Activated CD4-positive, alpha-beta memory T cell treated with anti-CD3 and anti-CD28 coated beads, Interleukin-2, amount 10 ng/mL, durations not matched to agents 7 days and 5 days (primary cell): ENCODE measurements around the gene G6PC3. TPM values are rescaled to one million over a fixed set of nuclear protein-coding genes. Genes with fewer than 3 reads are reported as not detected.
"Not testable (repeated sequence)": the region's sequence is repeated elsewhere in the genome, so short reads cannot be mapped to it uniquely, and the experiment has no call there.

ENCODE experiments used
- CTCF ChIA-PET: fragments of 350-600 bp; sonication (Branson Sonifier 250); formaldehyde crosslinking; loops from one replicate; lab custom pipeline; 2021; ENCODE audit warnings: antibody characterized with exemption, inconsistent platforms; lab: Charles Lee
- POLR2A ChIA-PET: fragments of 350-600 bp; sonication (Branson Sonifier 250); formaldehyde crosslinking; loops from one replicate; lab custom pipeline; 2021; ENCODE audit warnings: antibody characterized with exemption; lab: Charles Lee
- DNase-seq: peaks from one replicate; pipeline ENCODE4 v3.0.0-alpha.2; 2020
- H3K27ac Mint-ChIP-seq: one replicate; pipeline ENCODE4 v1.8.0; 2021; ENCODE audit warnings: mild to moderate bottlenecking, mixed read lengths
- H3K27me3 Mint-ChIP-seq: one replicate; pipeline ENCODE4 v1.8.0; 2021; ENCODE audit warnings: mixed read lengths
- H3K36me3 Mint-ChIP-seq: one replicate; pipeline ENCODE4 v1.8.0; 2021; ENCODE audit warnings: low read depth, mixed read lengths
- H3K4me1 Mint-ChIP-seq: one replicate; pipeline ENCODE4 v1.8.0; 2021; ENCODE audit warnings: mixed read lengths
- H3K4me3 Mint-ChIP-seq: one replicate; pipeline ENCODE4 v1.8.0; 2021; ENCODE audit warnings: mild to moderate bottlenecking, mixed read lengths
- H3K9me3 Mint-ChIP-seq: one replicate; pipeline ENCODE4 v1.8.0; 2021; ENCODE audit warnings: mixed read lengths
- total RNA-seq, 2 experiments: library from RNA; stranded (reverse); gene quantifications; one replicate each; pipeline ENCODE4 v1.2.3, GENCODE V29; 2021

G6PC3 gene
- total RNA-seq, 2 experiments from 2014 or later: 19.3 to 19.9 TPM

DNA sequence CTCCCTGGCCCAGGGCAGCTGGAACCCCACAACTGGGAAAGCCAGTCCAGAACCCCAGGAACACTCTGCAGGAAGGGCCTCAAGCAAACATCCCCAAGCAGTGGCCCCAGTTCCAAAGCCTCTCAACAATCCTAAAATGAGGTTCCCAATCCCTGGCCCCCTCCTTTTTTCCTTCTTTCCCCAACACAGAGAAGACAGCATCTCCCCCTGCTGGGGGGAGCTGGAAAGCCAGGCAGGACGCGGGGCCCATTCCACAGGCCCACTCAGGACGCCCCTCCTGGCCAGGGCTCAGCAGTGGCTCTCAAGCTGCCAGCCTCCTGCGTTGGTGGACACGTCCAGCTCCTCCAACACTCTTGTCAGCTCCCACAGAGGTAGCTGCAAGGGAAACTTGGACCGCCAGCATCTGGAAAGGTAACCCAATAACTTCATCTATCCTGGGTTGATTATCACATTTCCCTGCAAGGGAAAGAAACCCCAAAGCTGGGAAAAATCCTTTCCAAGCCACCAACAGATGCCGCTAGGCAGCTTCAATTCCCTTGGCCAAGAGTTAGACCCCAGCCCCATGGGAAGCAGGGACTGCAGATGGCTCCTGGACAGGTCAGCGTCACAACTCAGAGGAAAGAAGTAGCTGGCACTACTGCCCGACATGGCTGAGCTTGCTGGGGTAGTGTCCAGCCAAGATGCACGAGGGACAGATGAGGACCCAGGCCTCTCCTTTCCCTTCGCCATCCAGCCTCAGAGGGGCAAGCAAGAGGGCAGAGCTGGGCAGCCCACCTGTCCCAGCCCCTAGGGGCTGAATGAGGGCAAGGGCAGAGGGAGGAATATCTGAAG, 45.3 kb downstream of the G6PC3 start:
- CTCF ChIA-PET: interaction anchor here (0.5 to 2.1 kb wide), 12 partner anchors 9 to 172 kb away, joined by 3 to 12 read pairs (median 3); partner anchors contain the start of gene HROB
- Mint-ChIP-seq H3K27ac (no peak overlapping the region), H3K4me3 (no peak overlapping the region), H3K4me1 (peaks cover 7% of the 10 kb centered on the region), H3K27me3 (no peaks in the 10 kb centered on the region), H3K36me3 (peaks cover 3% of the 10 kb centered on the region), H3K9me3 (no peaks in the 10 kb centered on the region)
- peak; percentile 22 for DNase-seq
- POLR2A ChIA-PET: interaction anchor here (1.5 to 2.3 kb wide), 2 partner anchors 7 to 49 kb away, joined by 3 to 11 read pairs; partner anchors contain the start of gene HDAC5

DNA sequence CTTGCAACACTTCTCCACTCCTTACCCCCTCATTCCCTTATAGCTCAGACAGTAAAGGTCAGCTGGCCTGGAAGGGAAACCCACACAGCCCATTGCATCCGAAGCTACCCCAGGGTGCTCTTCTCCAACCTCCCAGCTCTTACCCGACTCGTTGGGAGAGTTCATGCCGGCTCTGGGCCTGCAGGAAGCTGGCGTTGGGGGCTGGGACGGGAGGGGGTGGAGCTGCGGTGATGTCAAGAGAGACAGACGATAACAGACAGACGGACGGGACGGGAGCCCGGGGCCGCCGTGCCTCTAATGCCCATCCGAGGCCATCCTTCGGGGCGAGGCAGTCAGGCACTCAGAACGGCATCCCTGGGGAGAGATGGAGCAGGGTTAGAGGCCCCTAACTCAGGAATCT, 46.8 kb downstream of the G6PC3 start:
- Mint-ChIP-seq H3K27me3 (no peaks in the 10 kb centered on the region), H3K36me3 (peaks cover 3% of the 10 kb centered on the region), H3K4me3 (no peak overlapping the region), H3K9me3 (no peaks in the 10 kb centered on the region), H3K4me1 (peaks cover 13% of the 10 kb centered on the region), H3K27ac (no peak overlapping the region)
- CTCF ChIA-PET: interaction anchor here (0.6 to 2.1 kb wide), 4 partner anchors 15 to 1026 kb away, joined by 3 to 12 read pairs (median 3); partner anchors contain the start of gene HROB
- POLR2A ChIA-PET: no interaction called here
- no peak for DNase-seq

DNA sequence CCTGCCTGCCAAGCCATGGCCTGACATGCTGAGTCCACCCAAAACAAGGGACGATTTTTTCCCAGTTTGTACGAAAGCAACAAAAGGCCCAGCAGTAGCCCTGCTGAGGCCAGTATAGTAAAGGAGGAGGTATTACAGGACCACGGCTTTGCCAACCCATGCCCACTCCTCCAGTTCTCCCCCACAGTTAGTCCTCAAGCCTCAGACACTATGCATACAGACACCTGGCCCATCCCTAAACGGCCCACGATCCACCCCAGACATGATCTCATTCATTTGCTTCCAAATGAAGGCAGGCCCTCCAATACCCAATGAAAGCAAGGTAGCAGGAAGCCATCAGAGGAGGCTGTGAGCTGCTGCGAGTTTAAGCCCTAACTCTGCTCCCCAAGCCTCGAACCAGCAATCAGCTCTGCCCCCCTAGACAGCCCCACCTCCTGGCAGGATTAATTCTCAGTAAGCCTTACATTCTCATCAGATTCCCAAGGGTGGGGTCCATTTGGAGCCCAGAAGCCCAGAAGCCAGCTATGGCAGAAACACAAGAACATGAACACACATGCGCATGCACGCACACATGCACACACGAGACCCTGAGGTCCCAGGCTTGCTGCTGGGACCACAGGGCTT, 48.0 kb downstream of the G6PC3 start:
- Mint-ChIP-seq H3K4me1 (peaks cover 17% of the 10 kb centered on the region), H3K27ac (no peak overlapping the region), H3K9me3 (no peaks in the 10 kb centered on the region), H3K36me3 (peaks cover 1% of the 10 kb centered on the region), H3K27me3 (no peaks in the 10 kb centered on the region), H3K4me3 (no peak overlapping the region)
- DNase-seq: no peak
- POLR2A ChIA-PET: no interaction called here
- CTCF ChIA-PET: no interaction called here

DNA sequence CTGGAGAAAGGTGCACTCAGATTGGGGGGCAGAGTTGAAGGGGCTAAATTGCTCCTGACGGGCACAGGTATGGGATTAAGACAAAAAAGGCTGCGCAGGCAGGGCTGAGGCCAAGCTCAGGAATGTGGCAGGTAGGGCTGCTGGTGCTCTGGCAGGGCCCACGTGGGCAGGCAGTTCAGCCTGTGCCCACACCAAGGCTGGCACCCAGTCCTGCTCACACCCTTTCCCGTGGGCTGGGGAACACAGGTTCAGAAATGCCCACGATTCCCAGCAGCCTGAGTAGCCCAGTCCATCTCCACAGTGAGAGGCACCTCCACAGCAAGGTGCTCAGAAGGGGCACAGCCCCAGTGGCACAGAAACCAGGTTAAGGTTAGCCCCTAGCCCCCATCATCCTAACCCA, 48.5 kb downstream of the G6PC3 start:
- Mint-ChIP-seq H3K9me3 (no peaks in the 10 kb centered on the region), H3K27me3 (no peaks in the 10 kb centered on the region), H3K27ac (no peak overlapping the region), H3K36me3 (no peaks in the 10 kb centered on the region), H3K4me1 (peaks cover 19% of the 10 kb centered on the region), H3K4me3 (no peak overlapping the region)
- POLR2A ChIA-PET: no interaction called here
- no peak for DNase-seq
- CTCF ChIA-PET: no interaction called here

DNA sequence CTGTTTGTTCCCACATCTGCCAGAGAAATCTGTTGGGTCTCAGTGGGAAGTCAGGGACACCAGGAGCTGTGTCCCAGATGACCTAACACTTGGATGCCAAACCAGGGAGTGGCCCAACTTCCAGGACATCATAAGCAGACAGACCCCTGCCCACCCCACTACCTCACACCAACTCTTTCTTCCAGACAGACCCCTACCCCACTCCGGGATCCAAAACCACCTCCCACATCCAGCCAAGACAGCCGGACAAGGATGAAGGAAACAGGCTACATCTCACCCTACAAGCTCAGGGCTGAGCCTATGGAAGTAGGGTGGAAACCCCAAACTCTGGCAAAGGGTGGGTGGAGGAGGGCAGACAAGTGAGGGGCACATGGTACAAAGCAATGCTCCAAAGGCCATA, 49.3 kb downstream of the G6PC3 start:
- H3K4me3 Mint-ChIP-seq: no peak overlapping the region
- peaks cover 22% of the 10 kb centered on the region for H3K4me1 Mint-ChIP-seq
- H3K27ac Mint-ChIP-seq: no peak overlapping the region
- H3K27me3 Mint-ChIP-seq: no peaks in the 10 kb centered on the region
- ChIA-PET CTCF (interaction anchor here (0.7 kb wide), 1 partner anchor 243 kb away, joined by 3 read pairs; no protein-coding TSS in a partner anchor), POLR2A (no interaction called here)
- DNase-seq: no peak
- no peaks in the 10 kb centered on the region for H3K36me3 Mint-ChIP-seq
- H3K9me3 Mint-ChIP-seq: no peaks in the 10 kb centered on the region

DNA sequence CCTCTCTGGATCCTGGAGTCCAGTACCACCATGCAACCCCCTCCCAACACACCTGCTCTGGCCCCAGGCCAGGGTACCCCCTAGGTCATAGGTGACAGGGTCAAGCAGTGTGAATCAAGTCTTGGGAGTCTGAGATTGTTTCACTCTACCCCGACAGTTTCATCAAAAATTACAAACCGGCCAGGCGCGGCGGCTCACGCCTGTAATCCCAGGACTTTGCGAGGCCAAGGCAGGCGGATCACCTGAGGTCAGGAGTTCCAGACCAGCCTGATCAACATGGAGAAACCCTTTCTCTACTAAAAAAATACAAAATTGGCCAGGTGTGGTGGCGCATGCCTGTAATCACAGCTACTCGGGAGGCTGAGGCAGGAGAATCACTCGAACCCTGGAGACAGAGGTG, 49.7 kb downstream of the G6PC3 start:
- DNase-seq, H3K27ac Mint-ChIP-seq, H3K36me3 Mint-ChIP-seq, POLR2A ChIA-PET, H3K4me3 Mint-ChIP-seq, H3K27me3 Mint-ChIP-seq, H3K9me3 Mint-ChIP-seq: not testable (repeated sequence)
- peaks cover 22% of the 10 kb centered on the region for H3K4me1 Mint-ChIP-seq
- CTCF ChIA-PET: interaction anchor here (0.7 kb wide), 1 partner anchor 243 kb away, joined by 3 read pairs; no protein-coding TSS in a partner anchor

DNA sequence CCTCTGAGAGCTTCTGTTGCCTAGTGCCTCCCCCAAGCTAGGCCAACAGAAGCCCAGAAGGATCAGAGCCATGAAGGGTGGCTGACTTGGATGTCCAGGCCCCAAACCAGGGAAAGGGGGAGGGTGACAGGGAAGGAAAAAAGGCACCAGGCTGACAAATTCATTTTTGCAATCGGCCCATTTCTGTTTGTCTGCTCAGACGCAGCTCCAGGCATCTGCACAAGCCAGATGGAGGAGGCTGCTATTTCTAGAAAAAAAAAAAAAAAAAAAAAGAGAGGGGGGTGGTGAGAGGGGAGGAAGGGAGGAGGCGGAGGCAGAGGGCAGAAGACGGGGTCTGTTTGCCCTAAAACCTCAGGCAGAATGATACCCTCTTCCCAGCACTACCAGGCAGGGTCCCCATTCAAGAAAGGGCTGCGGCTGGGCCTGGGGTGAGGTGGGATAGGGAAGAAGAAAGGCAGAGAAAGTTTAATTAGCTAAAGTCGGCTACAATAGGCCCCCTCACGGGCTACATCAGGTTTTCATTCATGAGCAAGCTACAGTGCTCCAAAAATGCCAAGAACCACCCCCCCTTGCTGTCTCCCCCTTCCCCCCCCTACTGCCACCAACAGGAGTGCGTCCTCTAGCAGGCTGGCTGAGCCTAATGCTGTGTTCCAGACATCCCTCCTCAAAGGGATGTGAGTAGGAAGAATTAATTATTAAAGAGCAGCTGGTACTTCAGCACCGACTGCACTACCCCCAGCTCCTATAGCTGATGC, 50.5 kb downstream of the G6PC3 start:
- H3K4me3 Mint-ChIP-seq: no peak overlapping the region
- no peak overlapping the region for H3K27ac Mint-ChIP-seq
- ChIA-PET CTCF (interaction anchor here (0.7 kb wide), 1 partner anchor 436 kb away, joined by 5 read pairs; the partner anchor contains the start of gene FZD2), POLR2A (no interaction called here)
- H3K36me3 Mint-ChIP-seq: no peaks in the 10 kb centered on the region
- H3K4me1 Mint-ChIP-seq: peaks cover 22% of the 10 kb centered on the region
- no peaks in the 10 kb centered on the region for H3K9me3 Mint-ChIP-seq
- DNase-seq: no peak
- H3K27me3 Mint-ChIP-seq: no peaks in the 10 kb centered on the region

DNA sequence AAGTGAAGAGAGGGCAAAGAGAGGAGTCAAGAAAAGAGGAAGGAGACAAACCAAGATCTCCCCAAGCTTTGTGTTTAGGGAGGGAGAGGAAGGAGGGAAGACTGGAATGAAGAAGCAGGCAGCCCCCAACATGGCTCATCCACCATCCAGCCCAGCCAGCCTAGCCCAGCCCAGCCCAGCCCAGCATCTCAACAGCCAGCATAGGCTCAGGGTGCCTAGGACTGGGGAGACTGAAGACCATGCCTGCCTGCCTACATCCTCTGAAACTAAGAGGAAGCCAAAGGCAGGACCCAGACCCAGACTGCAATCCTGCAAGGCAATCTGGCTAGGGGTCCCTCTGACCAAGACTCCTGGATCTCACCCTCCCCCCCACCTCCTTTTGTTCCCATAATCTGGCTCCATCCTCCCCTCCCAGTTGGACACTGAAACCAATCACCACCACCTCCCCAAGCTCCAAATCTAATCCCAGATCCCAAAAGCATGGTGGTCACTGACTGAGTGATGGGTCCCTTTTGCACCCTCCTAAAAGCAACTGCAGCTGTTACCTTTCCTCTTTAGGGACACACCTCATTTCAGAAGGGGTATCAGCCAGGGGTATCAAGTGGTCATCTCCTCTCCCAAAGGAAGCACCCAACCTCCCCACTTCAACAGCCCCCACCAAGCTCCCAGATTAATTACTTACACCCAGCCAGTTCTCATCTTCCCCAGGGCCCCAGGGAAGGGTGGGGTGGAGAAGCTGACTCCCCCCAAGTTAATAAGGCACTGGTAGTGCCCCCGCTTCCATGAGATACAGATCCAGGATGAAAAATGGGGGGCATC, 51.7 kb downstream of the G6PC3 start:
- H3K4me3 Mint-ChIP-seq: peak overlapping the region; percentile 90
- ChIA-PET CTCF (interaction anchor here (0.7 to 2.5 kb wide), 5 partner anchors 16 to 435 kb away, joined by 3 to 13 read pairs (median 8); partner anchors contain the start of gene FZD2), POLR2A (interaction anchor here (0.7 to 2.6 kb wide), 13 partner anchors 7 to 202 kb away, joined by 3 to 38 read pairs (median 8); partner anchors contain the start of genes G6PC3, SLC25A39 and TMUB2)
- H3K36me3 Mint-ChIP-seq: no peaks in the 10 kb centered on the region
- peak overlapping the region; percentile 70 for H3K27ac Mint-ChIP-seq
- H3K27me3 Mint-ChIP-seq: no peaks in the 10 kb centered on the region
- no peak for DNase-seq
- peaks cover 22% of the 10 kb centered on the region for H3K4me1 Mint-ChIP-seq
- no peaks in the 10 kb centered on the region for H3K9me3 Mint-ChIP-seq

DNA sequence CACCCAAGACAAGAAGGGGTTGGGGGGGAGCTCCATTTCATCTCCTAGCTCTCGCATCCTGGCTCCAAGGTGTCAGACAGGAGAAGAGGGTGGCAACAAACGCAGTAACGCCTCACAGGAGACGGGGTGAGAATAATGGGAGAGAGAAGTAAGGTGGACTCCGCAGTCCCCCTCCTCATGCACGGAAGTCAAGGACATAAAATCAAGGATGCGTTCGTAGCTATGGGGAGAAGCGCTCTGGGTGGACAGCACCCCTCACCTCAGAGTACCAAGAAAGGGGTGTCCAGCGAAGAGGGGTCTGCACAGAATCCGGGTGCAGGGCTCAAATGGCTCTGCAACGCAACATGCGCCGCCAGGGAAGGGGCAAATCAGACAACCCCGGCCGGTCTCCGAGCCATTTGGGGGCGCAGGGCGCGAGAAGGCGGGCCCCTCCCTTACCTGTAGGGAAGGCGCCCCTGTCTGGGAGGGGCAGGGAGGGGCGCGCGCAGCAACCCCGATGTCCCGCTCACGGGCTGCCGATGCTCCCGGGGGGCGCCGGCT, 52.4 kb downstream of the G6PC3 start:
- Mint-ChIP-seq H3K36me3 (no peaks in the 10 kb centered on the region), H3K27ac (peak overlapping the region; percentile 70), H3K27me3 (no peaks in the 10 kb centered on the region), H3K4me1 (peaks cover 22% of the 10 kb centered on the region), H3K4me3 (peak overlapping the region; percentile 90), H3K9me3 (no peaks in the 10 kb centered on the region)
- no peak for DNase-seq
- POLR2A ChIA-PET: interaction anchor here (0.7 to 2.6 kb wide), 25 partner anchors 8 to 1027 kb away, joined by 3 to 38 read pairs (median 4); partner anchors contain the start of genes G6PC3, HROB, LSM12 and SLC25A39
- CTCF ChIA-PET: interaction anchor here (0.6 to 2.5 kb wide), 19 partner anchors 10 to 1407 kb away, joined by 3 to 21 read pairs (median 5); partner anchors contain the start of genes FAM171A2, HROB and TMUB2

DNA sequence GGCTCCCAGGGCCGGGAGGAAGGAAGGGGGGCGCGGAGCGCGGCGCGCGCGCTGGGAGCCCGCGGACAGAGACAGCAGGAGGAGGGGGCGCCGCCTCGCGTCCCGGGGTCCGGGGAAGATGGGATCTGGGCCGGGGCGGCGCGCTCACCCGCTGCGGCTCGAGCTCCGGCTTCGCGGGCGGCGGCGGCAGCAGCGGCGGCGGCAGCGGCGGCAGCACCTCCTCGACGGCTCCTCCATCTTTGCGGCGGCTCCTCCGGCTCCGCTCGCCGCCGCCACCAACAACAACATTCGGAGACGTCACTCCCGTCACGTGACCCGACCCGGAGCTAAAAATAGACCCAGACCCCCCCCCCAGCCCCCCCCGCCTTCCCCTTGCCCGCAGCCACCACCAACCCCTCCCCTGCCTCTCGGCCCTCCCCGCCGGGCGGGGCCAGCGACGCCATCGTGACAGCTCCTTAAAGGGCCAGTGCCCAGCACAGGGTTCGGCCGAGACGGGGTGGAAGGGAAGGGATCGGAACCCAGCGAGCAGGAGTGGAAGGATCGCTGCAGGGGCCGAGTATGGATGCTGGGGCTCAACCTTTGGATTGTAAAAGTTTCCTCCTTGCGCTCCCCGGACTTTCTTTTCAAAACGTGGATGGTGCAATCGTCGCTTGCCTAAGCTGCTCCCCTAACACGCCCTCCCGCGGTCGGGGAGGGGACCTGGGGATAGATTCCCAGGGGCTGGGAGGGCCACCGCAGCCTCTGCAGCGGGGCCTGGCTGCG, 53.0 kb downstream of the G6PC3 start, which contains the start of gene HDAC5:
Gene HDAC5 (minus strand): TSS at position 286 of the 762 bp plus-strand sequence. CDS start 6,126 bp downstream, outside the sequence.
- Mint-ChIP-seq H3K4me3 (peak within 1 kb of the TSS; percentile 90), H3K36me3 (no peaks in the 10 kb centered on the region), H3K4me1 (peaks cover 22% of the 10 kb centered on the region), H3K27ac (peak within 1 kb of the TSS; percentile 83), H3K9me3 (no peaks in the 10 kb centered on the region), H3K27me3 (peaks cover 2% of the 10 kb centered on the region)
- CTCF ChIA-PET: interaction anchor here (0.6 to 2.5 kb wide), 25 partner anchors 9 to 1408 kb away, joined by 3 to 21 read pairs (median 4); partner anchors contain the start of genes C1QL1, FAM171A2, HROB and TMUB2
- POLR2A ChIA-PET: interaction anchor here (0.6 to 2.6 kb wide), 27 partner anchors 9 to 1026 kb away, joined by 3 to 38 read pairs (median 4); partner anchors contain the start of genes HROB, LSM12, TMEM101 and TMUB2
- peak; percentile 97 for DNase-seq
